Measurements from ENCODE around the gene SUN5. TPM values are rescaled to one million over a fixed set of nuclear protein-coding genes. Genes with fewer than 3 reads are reported as not detected.

Gene SUN5
- total RNA-seq, 1 donor from 2014 or later: not detected

DNA sequence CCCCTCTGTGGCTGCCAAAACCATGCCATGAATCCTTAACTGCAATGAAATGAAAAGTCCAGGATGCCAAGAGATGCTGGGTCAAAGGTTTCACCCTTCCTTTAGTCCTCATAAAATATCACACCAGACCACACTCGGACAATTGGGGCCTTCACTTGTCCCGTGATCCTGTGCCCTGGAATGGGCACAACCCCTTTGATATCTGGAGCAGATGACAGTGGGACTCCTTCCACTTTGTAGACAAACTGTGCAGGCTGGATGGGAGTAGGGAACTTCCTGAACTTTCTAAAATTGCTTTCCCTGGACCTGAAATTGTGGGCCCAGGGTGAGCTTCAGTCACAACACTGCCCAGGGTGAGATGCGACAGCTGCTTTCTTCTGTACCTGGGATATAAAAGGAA is 17.6 kb upstream of the SUN5 start:
- TF ChIP-seq, protein P1, sequence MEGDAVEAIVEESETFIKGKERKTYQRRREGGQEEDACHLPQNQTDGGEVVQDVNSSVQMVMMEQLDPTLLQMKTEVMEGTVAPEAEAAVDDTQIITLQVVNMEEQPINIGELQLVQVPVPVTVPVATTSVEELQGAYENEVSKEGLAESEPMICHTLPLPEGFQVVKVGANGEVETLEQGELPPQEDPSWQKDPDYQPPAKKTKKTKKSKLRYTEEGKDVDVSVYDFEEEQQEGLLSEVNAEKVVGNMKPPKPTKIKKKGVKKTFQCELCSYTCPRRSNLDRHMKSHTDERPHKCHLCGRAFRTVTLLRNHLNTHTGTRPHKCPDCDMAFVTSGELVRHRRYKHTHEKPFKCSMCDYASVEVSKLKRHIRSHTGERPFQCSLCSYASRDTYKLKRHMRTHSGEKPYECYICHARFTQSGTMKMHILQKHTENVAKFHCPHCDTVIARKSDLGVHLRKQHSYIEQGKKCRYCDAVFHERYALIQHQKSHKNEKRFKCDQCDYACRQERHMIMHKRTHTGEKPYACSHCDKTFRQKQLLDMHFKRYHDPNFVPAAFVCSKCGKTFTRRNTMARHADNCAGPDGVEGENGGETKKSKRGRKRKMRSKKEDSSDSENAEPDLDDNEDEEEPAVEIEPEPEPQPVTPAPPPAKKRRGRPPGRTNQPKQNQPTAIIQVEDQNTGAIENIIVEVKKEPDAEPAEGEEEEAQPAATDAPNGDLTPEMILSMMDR (IDR thresholded peaks at IDR 0.05; ENCODE audit: insufficient read depth, low read length, severe bottlenecking): no peak
- Histone ChIP-seq H3K27me3 (ENCODE audit: control insufficient read depth, insufficient read depth, low read length) (no peaks in the 10 kb centered on the region), H3K36me3 (ENCODE audit: control insufficient read depth, insufficient read depth, low read length) (no peaks in the 10 kb centered on the region), H3K4me3 (ENCODE audit: low read depth, low read length) (no peak overlapping the region)
- no peak for DNase-seq (ENCODE audit: low read depth)
- no peak for FAIRE-seq

DNA sequence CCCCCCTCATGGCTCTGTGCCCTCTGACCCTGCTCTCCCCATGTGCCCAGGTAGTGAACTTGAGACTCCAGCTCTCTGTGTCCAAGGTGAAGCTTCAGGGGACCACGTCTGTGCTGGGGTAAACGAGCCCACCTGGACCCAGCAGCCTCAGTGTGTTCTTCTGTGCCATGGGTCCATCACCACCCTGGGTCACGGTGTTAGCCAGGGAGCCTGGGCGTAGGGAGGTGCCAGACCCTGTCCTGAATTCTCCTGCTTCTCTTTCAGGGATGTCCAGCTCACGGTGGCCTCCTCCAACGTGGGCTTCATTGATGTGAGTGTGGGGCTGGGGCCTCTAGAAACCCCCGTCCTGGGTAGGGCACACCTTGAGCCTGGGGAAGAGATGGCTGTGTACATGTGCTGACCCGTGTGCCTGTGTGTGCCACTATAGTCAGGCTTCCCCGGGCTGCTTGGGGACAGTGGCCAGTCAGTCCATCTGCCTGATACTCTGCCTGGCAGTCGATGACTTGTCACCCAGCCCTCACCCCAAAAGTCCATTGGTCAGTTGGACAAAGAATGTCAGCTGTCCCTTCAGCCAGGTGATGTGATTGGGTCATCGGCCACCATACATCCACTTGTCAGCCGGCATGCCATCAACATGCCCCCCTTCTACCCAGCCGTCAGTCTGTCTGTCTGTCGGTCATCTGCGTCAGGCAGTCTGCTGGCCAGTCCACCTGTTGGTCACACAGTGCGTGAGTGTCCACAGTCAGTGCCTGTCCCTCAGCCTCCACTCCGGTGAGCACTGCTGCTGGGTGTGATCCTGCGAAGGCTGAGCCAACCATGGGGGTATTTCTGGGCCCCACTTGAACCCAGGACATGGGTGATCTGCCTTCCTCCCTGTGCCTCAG is 16.3 kb upstream of the SUN5 start:
- Histone ChIP-seq H3K36me3 (ENCODE audit: control insufficient read depth, insufficient read depth, low read length) (no peaks in the 10 kb centered on the region), H3K27me3 (ENCODE audit: control insufficient read depth, insufficient read depth, low read length) (no peaks in the 10 kb centered on the region), H3K4me3 (ENCODE audit: low read depth, low read length) (no peak overlapping the region)
- TF ChIP-seq, protein P1 (IDR thresholded peaks at IDR 0.05; ENCODE audit: insufficient read depth, low read length, severe bottlenecking): no peak
- DNase-seq (ENCODE audit: low read depth) (no peak), FAIRE-seq (no peak)

DNA sequence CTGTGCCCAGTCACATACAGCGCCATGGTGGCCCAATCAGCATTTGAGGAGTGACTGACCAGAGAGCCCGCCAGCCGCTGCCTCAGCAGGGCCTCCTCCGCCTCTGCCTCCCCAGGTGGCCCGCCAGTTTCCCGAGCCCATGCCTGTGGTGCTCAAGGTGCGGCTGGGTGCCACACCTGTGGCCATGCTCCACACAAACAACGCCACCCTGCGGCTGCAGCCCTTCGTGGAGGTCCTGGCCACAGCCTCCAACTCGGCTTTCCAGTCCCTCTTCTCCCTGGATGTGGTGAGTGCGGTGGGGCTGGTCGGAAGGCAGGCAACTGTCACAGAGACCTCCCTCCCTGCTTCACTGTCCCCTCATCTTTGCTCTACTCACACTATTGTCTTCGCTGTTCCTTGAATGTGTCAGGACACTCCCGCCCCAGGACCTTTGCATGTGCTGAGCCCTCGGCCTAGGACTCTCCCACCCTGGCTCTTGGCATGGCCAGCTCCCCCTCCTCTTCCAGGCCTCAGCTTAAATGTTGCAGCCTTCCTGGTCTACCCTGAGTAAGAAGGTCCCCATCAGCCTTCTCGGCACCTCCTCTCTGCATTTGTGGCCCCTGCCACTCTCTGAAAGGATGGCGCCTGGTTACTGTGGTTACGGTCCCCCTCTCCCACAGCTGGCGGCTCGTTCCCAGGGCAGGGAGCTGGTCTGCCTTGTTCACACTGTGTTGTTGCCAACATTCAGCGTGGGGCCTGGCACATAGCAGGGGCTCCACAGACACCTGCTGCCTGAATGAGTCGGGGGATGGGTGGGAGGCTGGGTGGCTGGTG is 15.4 kb upstream of the SUN5 start:
- Histone ChIP-seq H3K27me3 (ENCODE audit: control insufficient read depth, insufficient read depth, low read length) (no peaks in the 10 kb centered on the region), H3K4me3 (ENCODE audit: low read depth, low read length) (no peak overlapping the region), H3K36me3 (ENCODE audit: control insufficient read depth, insufficient read depth, low read length) (no peaks in the 10 kb centered on the region)
- TF ChIP-seq, protein P1 (IDR thresholded peaks at IDR 0.05; ENCODE audit: insufficient read depth, low read length, severe bottlenecking): no peak
- DNase-seq (ENCODE audit: low read depth) (no peak), FAIRE-seq (no peak)

DNA sequence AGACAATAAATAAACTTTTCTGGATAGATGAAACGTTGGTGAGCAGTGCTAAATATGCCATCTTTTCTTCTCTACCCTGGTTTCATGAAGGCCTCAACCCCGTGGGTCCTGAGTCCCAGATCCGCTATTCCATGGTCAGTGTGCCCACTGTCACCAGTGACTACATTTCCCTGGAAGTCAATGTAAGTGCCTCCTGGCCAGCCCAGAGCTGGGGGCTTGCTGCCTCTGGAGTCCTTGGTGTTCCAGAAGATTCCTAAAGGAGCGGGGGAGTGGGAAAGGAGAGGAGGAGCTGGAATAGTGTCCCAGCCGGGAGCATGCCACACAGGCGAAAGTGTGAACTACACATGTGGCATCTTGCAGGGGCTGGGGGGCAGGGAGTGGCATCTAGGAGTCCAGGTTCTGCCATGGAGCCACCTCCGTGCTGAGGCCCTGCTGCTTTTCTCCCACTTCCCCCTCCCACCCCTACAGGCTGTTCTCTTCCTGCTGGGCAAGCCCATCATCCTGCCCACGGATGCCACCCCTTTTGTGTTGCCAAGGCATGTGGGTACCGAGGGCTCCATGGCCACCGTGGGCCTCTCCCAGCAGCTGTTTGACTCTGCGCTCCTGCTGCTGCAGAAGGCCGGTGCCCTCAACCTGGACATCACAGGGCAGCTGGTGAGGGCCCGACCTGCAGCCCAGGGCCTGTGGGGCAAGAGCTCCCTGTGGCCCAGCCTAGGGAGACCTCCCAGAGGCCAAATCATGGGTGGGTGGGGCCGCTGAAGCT is 14.1 kb upstream of the SUN5 start:
- H3K4me3 ChIP-seq (ENCODE audit: low read depth, low read length): no peak overlapping the region
- DNase-seq (ENCODE audit: low read depth) (no peak), FAIRE-seq (no peak)
- TF ChIP-seq, protein P1 (IDR thresholded peaks at IDR 0.05; ENCODE audit: insufficient read depth, low read length, severe bottlenecking): no peak
- H3K27me3 ChIP-seq (ENCODE audit: control insufficient read depth, insufficient read depth, low read length): no peaks in the 10 kb centered on the region
- H3K36me3 ChIP-seq (ENCODE audit: control insufficient read depth, insufficient read depth, low read length): no peaks in the 10 kb centered on the region

DNA sequence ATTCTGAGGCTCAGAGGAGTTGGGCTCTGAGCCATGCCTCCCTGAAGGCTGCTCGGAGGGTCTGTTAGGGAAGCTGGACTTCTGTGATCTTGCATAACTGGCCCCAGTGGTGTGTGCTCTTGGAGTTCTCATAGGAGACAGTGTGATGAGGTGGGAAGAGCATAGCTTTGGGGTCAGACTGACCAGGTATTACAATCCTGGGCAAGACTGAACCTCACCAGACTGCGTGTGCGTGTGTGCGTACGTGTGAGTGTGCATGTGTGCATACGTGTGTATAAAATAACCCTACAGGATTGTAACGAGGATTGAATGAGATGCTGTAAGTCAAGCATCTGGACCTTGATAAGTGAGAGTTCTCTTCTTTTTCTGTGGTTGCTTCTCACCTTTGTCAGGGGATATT is 13.3 kb upstream of the SUN5 start:
- Histone ChIP-seq H3K36me3 (ENCODE audit: control insufficient read depth, insufficient read depth, low read length) (no peaks in the 10 kb centered on the region), H3K4me3 (ENCODE audit: low read depth, low read length) (no peak overlapping the region), H3K27me3 (ENCODE audit: control insufficient read depth, insufficient read depth, low read length) (peaks cover 1% of the 10 kb centered on the region)
- DNase-seq (ENCODE audit: low read depth): no peak
- no peak for FAIRE-seq
- TF ChIP-seq, protein P1 (IDR thresholded peaks at IDR 0.05; ENCODE audit: insufficient read depth, low read length, severe bottlenecking): no peak
